DMS53 (cell line): ENCODE results near the gene ZNF605.
"Not testable (repeated sequence)": the region's sequence is repeated elsewhere in the genome, so short reads cannot be mapped to it uniquely, and the experiment has no call there.

Experiments used
- DNase-seq: peaks from one replicate; lab custom pipeline; 2025; lab: John Stamatoyannopoulos, UW

ZNF605 gene

GRCh38 chr12:132907216-132907615, 48.9 kb downstream of the ZNF605 start:
- DNase-seq, result peak; percentile 33

GRCh38 chr12:132904718-132905328, 51.3 kb downstream of the ZNF605 start:
- DNase-seq, result peak; percentile 77

GRCh38 chr12:132899033-132899432, 57.1 kb downstream of the ZNF605 start:
- DNase-seq, result no peak

- DNase-seq, result no peak
Observed at GRCh38 chr12:132888852-132889251, 67.3 kb downstream of the ZNF605 start.

- DNase-seq, result peak; percentile 99
Observed at GRCh38 chr12:132887513-132888351, 68.4 kb downstream of the ZNF605 start, which contains the start of gene CHFR. TSS of gene CHFR (minus strand) at chr12:132887605. CDS start at chr12:132887328, 277 bp downstream.

- DNase-seq, result peak; percentile 67
Observed at GRCh38 chr12:132886529-132887477, 69.3 kb downstream of the ZNF605 start.

GRCh38 chr12:132881818-132882217, 74.3 kb downstream of the ZNF605 start:
- no peak for DNase-seq

GRCh38 chr12:132874620-132875019, 81.5 kb downstream of the ZNF605 start:
- not testable (repeated sequence) for DNase-seq

GRCh38 chr12:132874175-132874574, 81.9 kb downstream of the ZNF605 start:
- no peak for DNase-seq

- no peak for DNase-seq
Observed at GRCh38 chr12:132873724-132874123, 82.4 kb downstream of the ZNF605 start.

- DNase-seq, result no peak
Observed at GRCh38 chr12:132872975-132873421, 83.1 kb downstream of the ZNF605 start.

- DNase-seq, result no peak
Observed at GRCh38 chr12:132872073-132872855, 83.8 kb downstream of the ZNF605 start.

GRCh38 chr12:132869551-132869950, 86.6 kb downstream of the ZNF605 start:
- no peak for DNase-seq
